ENCODE results near the gene PSME2. TPM values are rescaled to one million over a fixed set of nuclear protein-coding genes. Genes with fewer than 3 reads are reported as not detected.

The PSME2 gene
- polyA plus RNA-seq, 6 donors from 2014 or later = 257 to 514 (median 294) TPM

- ATAC-seq (ENCODE audit: low read depth in 2 of 2) = no peak
Observed at GRCh38 chr14:24103451-24103850, 43.0 kb downstream of the PSME2 start.

DNA sequence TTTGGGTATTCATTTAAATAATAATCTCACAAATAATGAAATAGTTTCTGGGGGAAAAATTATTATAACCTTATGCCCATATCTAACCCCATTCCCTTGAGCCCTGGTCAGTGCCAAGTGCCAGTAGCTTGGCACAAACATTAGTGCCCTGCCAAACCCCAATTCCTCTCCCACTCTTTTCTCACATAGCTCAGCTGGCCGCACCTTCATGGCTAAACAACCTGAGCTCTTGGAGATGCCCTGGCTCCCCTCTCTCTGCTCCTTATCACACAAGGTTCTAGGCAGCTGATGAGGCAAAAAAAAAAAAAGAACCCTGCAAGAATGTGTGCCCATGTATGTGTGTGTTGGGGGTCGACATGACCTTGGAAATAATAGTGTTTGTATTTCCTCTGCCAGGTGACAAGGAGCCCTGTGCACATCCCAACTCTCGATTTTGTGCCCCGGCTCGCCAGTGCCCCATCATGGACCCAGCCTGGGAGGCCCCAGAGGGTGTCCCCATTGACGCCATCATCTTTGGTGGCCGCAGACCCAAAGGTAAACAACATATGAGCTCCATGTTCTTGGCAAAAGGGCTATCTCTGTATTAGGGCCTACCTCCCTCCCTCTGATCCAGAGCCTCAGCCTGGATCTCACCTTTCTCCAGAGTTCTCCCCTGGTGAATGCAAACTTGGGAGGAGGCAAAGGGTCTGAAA is 43.9 kb downstream of the PSME2 start:
- H3K27me3 Mint-ChIP-seq = no peaks in the 10 kb centered on the region
- H3K4me1 Mint-ChIP-seq = peaks cover 4 to 6% (median 6%) of the 10 kb centered on the region in 3 donors
- H3K4me3 Mint-ChIP-seq = no peak overlapping the region
- DNase-seq (no peak), ATAC-seq (ENCODE audit: low read depth in 2 of 2) (no peak)
- peaks cover 0 to 2% (median 0%) of the 10 kb centered on the region in 7 donors for H3K9me3 Mint-ChIP-seq
- peak overlapping the region in 2 of 6 donors; percentile 7 to 78 for H3K27ac Mint-ChIP-seq
- H3K36me3 Mint-ChIP-seq = peaks cover 14 to 31% of the 10 kb centered on the region in 2 donors

More at GRCh38 chr14:24103451-24103850, 43.0 kb downstream of the PSME2 start:
- Mint-ChIP-seq H3K27ac (peak overlapping the region in 2 of 6 donors; percentile 33 to 47), H3K4me3 (no peak overlapping the region), H3K9me3 (peaks cover 0 to 2% (median 0%) of the 10 kb centered on the region in 7 donors), H3K4me1 (peaks cover 4 to 9% (median 8%) of the 10 kb centered on the region in 3 donors), H3K36me3 (peaks cover 14 to 31% of the 10 kb centered on the region in 2 donors), H3K27me3 (no peaks in the 10 kb centered on the region)
- DNase-seq = no peak

DNA sequence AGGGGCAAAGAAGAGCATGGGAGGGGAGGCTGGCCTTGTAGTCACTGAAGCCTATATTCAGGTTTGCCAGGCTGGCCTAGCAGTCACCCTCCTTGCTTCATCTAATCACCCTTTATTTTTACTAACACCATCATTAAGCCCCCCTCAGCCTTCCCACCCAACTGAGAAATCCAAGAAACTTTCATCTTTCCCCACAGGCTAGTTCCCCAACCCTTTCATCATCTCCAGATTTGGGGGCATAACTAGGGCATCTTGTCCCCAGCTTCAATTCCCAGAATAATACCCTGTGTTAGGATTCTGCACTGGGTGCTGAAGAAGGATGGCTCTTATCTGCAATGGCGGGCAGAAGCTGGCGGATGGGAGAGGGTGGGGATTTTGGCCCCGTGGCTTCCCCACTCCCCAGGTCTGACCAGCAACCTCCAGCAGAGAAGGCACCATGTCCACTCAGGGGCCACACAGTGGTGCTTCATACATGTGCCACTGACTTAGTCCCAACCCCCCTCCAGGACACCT is 45.4 kb downstream of the PSME2 start:
- H3K9me3 Mint-ChIP-seq = peaks cover 0 to 2% (median 0%) of the 10 kb centered on the region in 7 donors
- H3K4me1 Mint-ChIP-seq = peaks cover 10 to 15% (median 14%) of the 10 kb centered on the region in 3 donors
- ATAC-seq (ENCODE audit: low read depth in 2 of 2) (no peak), DNase-seq (no peak)
- H3K4me3 Mint-ChIP-seq = peak overlapping the region in 1 of 8 donors; percentile 29
- peak overlapping the region in 1 of 6 donors; percentile 47 for H3K27ac Mint-ChIP-seq
- H3K36me3 Mint-ChIP-seq = peaks cover 14 to 31% of the 10 kb centered on the region in 2 donors
- no peaks in the 10 kb centered on the region for H3K27me3 Mint-ChIP-seq

DNA sequence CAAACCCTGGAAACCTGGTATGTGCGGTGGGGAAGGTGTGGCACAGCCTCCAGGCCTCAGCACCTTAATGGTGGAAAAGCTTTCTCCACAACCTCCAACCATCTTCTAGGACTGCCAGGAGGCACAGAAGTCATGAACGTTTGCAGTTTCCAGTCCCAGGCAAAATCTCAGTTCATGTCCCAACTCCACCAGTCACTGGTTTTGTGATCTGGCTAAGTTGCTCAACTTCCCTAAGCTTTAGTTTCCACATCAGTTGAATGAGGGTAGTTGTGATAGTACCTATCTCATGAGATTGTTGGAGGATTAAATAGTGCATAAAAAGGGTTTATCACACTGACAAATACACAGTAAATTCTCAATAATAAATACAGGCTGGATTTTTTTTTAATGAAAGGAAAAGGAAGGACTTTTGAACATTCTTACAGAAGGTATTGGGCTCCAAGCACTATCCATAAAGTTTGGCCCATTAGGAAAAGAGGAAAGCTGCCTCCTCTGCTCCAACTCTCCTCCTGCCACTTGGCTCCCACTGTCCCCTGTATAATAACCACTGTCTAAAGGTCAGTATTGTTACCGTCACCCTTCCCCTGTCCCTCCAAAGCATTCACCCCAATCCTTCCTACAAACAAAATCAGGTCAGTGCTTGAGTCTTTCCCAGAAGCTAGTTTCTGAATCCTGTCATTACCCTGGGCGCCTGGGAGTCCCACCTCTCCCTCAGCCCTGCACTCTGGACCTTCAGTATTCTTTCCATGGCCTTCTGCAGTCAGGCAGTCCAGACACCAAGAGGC is 46.0 kb downstream of the PSME2 start:
- DNase-seq (no peak), ATAC-seq (ENCODE audit: low read depth in 2 of 2) (no peak)
- peaks cover 14 to 21% (median 20%) of the 10 kb centered on the region in 3 donors for H3K4me1 Mint-ChIP-seq
- H3K27ac Mint-ChIP-seq = peak overlapping the region in 1 of 6 donors; percentile 30
- H3K36me3 Mint-ChIP-seq = peaks cover 14 to 31% of the 10 kb centered on the region in 2 donors
- no peak overlapping the region for H3K4me3 Mint-ChIP-seq
- H3K27me3 Mint-ChIP-seq = no peaks in the 10 kb centered on the region
- peaks cover 0 to 2% (median 0%) of the 10 kb centered on the region in 7 donors for H3K9me3 Mint-ChIP-seq

- Mint-ChIP-seq H3K9me3 (no peaks in the 10 kb centered on the region), H3K27me3 (no peaks in the 10 kb centered on the region), H3K27ac (no peak overlapping the region), H3K4me1 (peaks cover 20 to 31% (median 27%) of the 10 kb centered on the region in 3 donors), H3K4me3 (peak overlapping the region in 2 of 8 donors; percentile 56 to 61), H3K36me3 (peaks cover 6 to 29% of the 10 kb centered on the region in 2 donors)
- DNase-seq = no peak
- ATAC-seq (ENCODE audit: low read depth in 2 of 2) = no peak
Observed at GRCh38 chr14:24098927-24099813, 47.2 kb downstream of the PSME2 start.

GRCh38 chr14:24098229-24098926 is 48.0 kb downstream of the PSME2 start:
- Mint-ChIP-seq H3K36me3 (peaks cover 0 to 22% of the 10 kb centered on the region in 2 donors), H3K4me1 (peaks cover 24 to 35% (median 32%) of the 10 kb centered on the region in 3 donors), H3K9me3 (no peaks in the 10 kb centered on the region), H3K27ac (peak overlapping the region in 2 of 6 donors; percentile 65 to 78), H3K27me3 (no peaks in the 10 kb centered on the region), H3K4me3 (peak overlapping the region in 1 of 8 donors; percentile 61)
- no peak for DNase-seq
- no peak for ATAC-seq (ENCODE audit: low read depth in 2 of 2)

DNA sequence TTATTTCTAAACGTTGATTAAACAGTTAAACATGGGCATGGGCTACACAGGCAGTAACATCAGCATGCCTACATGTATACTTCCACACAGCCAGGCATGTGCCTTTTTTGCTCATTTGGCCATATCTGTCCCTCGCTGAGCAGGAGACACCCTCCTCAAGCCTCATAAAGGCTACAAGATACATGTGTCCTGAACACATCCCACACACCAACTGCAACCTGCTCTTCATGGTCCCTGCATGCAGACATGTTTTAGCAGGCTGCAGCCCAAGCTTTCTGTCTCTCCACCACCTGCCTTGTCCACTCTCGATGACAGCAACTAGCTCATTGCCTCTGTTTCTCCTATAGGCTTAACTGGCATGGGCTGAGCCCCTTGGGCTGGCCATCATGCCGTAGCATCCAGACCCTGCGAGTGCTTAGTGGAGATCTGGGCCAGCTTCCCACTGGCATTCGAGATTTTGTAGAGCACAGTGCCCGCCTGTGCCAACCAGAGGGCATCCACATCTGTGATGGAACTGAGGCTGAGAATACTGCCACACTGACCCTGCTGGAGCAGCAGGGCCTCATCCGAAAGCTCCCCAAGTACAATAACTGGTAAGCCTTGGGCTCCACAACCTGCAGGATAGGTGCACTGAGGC is 49.7 kb downstream of the PSME2 start:
- no peak for DNase-seq
- H3K9me3 Mint-ChIP-seq = no peaks in the 10 kb centered on the region
- no peak for ATAC-seq (ENCODE audit: low read depth in 2 of 2)
- peaks cover 26 to 46% (median 37%) of the 10 kb centered on the region in 3 donors for H3K4me1 Mint-ChIP-seq
- H3K36me3 Mint-ChIP-seq = peaks cover 0 to 14% of the 10 kb centered on the region in 2 donors
- H3K27me3 Mint-ChIP-seq = no peaks in the 10 kb centered on the region
- H3K27ac Mint-ChIP-seq = peak overlapping the region in 4 of 6 donors; percentile 18 to 69 (median 56)
- H3K4me3 Mint-ChIP-seq = peak overlapping the region; percentile 36 to 82 (median 58)

- no peaks in the 10 kb centered on the region for H3K9me3 Mint-ChIP-seq
- peaks cover 0 to 14% of the 10 kb centered on the region in 2 donors for H3K36me3 Mint-ChIP-seq
- ATAC-seq (ENCODE audit: low read depth in 2 of 2) (peak; percentile 49 to 55), DNase-seq (peak; percentile 54)
- H3K27ac Mint-ChIP-seq = peak overlapping the region; percentile 88 to 98 (median 96)
- H3K4me3 Mint-ChIP-seq = peak overlapping the region; percentile 96 to 100 (median 99)
- no peaks in the 10 kb centered on the region for H3K27me3 Mint-ChIP-seq
- H3K4me1 Mint-ChIP-seq = peaks cover 30 to 50% (median 41%) of the 10 kb centered on the region in 3 donors
Observed at GRCh38 chr14:24095271-24096068, 50.9 kb downstream of the PSME2 start.

- Mint-ChIP-seq H3K4me3 (peak overlapping the region; percentile 96 to 100 (median 99)), H3K4me1 (peaks cover 32 to 55% (median 43%) of the 10 kb centered on the region in 3 donors), H3K36me3 (peaks cover 0 to 14% of the 10 kb centered on the region in 2 donors), H3K9me3 (no peaks in the 10 kb centered on the region), H3K27me3 (no peaks in the 10 kb centered on the region), H3K27ac (peak overlapping the region; percentile 88 to 98 (median 96))
- no peak for DNase-seq
- ATAC-seq (ENCODE audit: low read depth in 2 of 2) = no peak
Observed at GRCh38 chr14:24094841-24095270, 51.6 kb downstream of the PSME2 start.

- DNase-seq (peak; percentile 62), ATAC-seq (ENCODE audit: low read depth in 2 of 2) (peak; percentile 64 to 67)
- Mint-ChIP-seq H3K9me3 (no peaks in the 10 kb centered on the region), H3K27ac (peak within 1 kb of the TSS; percentile 93 to 98 (median 96)), H3K36me3 (peaks cover 0 to 8% of the 10 kb centered on the region in 2 donors), H3K4me1 (peaks cover 36 to 54% (median 38%) of the 10 kb centered on the region in 3 donors), H3K27me3 (no peaks in the 10 kb centered on the region), H3K4me3 (peak within 1 kb of the TSS; percentile 96 to 100 (median 99))
Observed at GRCh38 chr14:24093901-24094840, 52.2 kb downstream of the PSME2 start, which contains the start of gene PCK2. PCK2 (plus strand) TSS chr14:24094311; CDS start chr14:24094406, 95 bp downstream.

Measured in naive B cell (primary cell).